Colonic mucosa (tissue), 4 donors: ENCODE data around the gene TOR2A. TPM values are rescaled to one million over a fixed set of nuclear protein-coding genes. Genes with fewer than 3 reads are reported as not detected.

Source experiments
- DNase-seq: peaks from one replicate; pipeline ENCODE4 v3.0.0-alpha.2; 2020
- H3K27ac ChIP-seq: fragments of 200-600 bp; one replicate; pipeline ENCODE4 v1.8.0; 2021
- H3K27me3 ChIP-seq: fragments of 200-600 bp; one replicate; pipeline ENCODE4 v1.8.0; 2021
- H3K36me3 ChIP-seq: fragments of 200-600 bp; one replicate; pipeline ENCODE4 v1.8.0; 2021
- H3K4me1 ChIP-seq: fragments of 200-600 bp; one replicate; pipeline ENCODE4 v1.8.0; 2021; ENCODE audit warnings: mild to moderate bottlenecking
- H3K4me3 ChIP-seq: fragments of 200-600 bp; one replicate; pipeline ENCODE4 v1.8.0; 2021
- H3K9ac ChIP-seq, 2 donors: one replicate each; pipeline ENCODE4 v1.7.0; 2013; ENCODE audit warnings: control low read depth in 2 of 2, low read depth in 2 of 2, low read length in 2 of 2
- H3K9me3 ChIP-seq: fragments of 200-600 bp; one replicate; pipeline ENCODE4 v1.8.0; 2021
- CTCF ChIP-seq: fragments of 200-600 bp; IDR thresholded peaks from one replicate; pipeline ENCODE4 v1.8.0; 2022; ENCODE audit warnings: antibody characterized with exemption, mild to moderate bottlenecking
- intact Hi-C: fragments of 100-400 bp; cut with DNase I; formaldehyde crosslinking; loops from one replicate; pipeline ENCODE4 v1.14.1; 2022
- total RNA-seq, 2 donors: library from RNA; stranded (reverse); fragmentation: NEBNext Ultra II Directional in 1 of 2; extraction: Animal tissue kit (Norgen Biotek cat#: 25700) in 1 of 2; gene quantifications; one replicate each; pipeline ENCODE4 v1.2.1, GENCODE V29; 2021
- donor health status: healthy.
- donor health status: DM: no; HTN: no; CAD: no.
- donor health status: DM: no; HTN: no; CAD: no.

TOR2A gene
- total RNA-seq, 2 donors from 2014 or later = 25.8 to 29.8 TPM

- Histone ChIP-seq H3K27me3 (no peaks in the 10 kb centered on the region), H3K36me3 (no peaks in the 10 kb centered on the region), H3K4me1 (peaks cover 7% of the 10 kb centered on the region), H3K9me3 (no peaks in the 10 kb centered on the region), H3K4me3 (no peak overlapping the region), H3K9ac (no peak overlapping the region), H3K27ac (no peak overlapping the region)
- TF ChIP-seq CTCF = no peak
- intact Hi-C loops = loop anchor here (10.0 kb wide), 1 partner anchor 227 kb away; no protein-coding TSS in a partner anchor
- DNase-seq = no peak
Observed at GRCh38 chr9:127731938-127732337, 3.2 kb downstream of the TOR2A start.

- no peak for TF ChIP-seq CTCF
- intact Hi-C loops = loop anchor here (10.0 kb wide), 1 partner anchor 226 kb away; no protein-coding TSS in a partner anchor
- H3K27ac ChIP-seq = no peak overlapping the region
- H3K9me3 ChIP-seq = no peaks in the 10 kb centered on the region
- H3K4me1 ChIP-seq = peaks cover 7% of the 10 kb centered on the region
- no peaks in the 10 kb centered on the region for H3K36me3 ChIP-seq
- DNase-seq = no peak
- H3K27me3 ChIP-seq = no peaks in the 10 kb centered on the region
- H3K9ac ChIP-seq = no peak overlapping the region
- H3K4me3 ChIP-seq = no peak overlapping the region
Observed at GRCh38 chr9:127730799-127731410, 4.2 kb downstream of the TOR2A start.

- intact Hi-C loops = loop anchor here (10.0 kb wide), 1 partner anchor 225 kb away; no protein-coding TSS in a partner anchor
- no peak overlapping the region for H3K27ac ChIP-seq
Observed at GRCh38 chr9:127730262-127730661, 4.8 kb downstream of the TOR2A start.

GRCh38 chr9:127729522-127730256 lies 5.4 kb downstream of the TOR2A start:
- intact Hi-C loops = loop anchor here (10.0 kb wide), 1 partner anchor 225 kb away; no protein-coding TSS in a partner anchor
- H3K4me1 ChIP-seq = peaks cover 7% of the 10 kb centered on the region
- H3K4me3 ChIP-seq = no peak overlapping the region
- H3K36me3 ChIP-seq = no peaks in the 10 kb centered on the region
- no peak for TF ChIP-seq CTCF
- no peak overlapping the region for H3K27ac ChIP-seq
- H3K9me3 ChIP-seq = no peaks in the 10 kb centered on the region
- H3K27me3 ChIP-seq = no peaks in the 10 kb centered on the region
- no peak overlapping the region for H3K9ac ChIP-seq
- DNase-seq = no peak

More at GRCh38 chr9:127730262-127730661, 4.8 kb downstream of the TOR2A start:
- Histone ChIP-seq H3K4me3 (no peak overlapping the region), H3K9me3 (no peaks in the 10 kb centered on the region), H3K36me3 (no peaks in the 10 kb centered on the region), H3K4me1 (peaks cover 7% of the 10 kb centered on the region), H3K27me3 (no peaks in the 10 kb centered on the region), H3K9ac (no peak overlapping the region)
- TF ChIP-seq CTCF = no peak
- no peak for DNase-seq

GRCh38 chr9:127728808-127729207 lies 6.3 kb downstream of the TOR2A start:
- H3K9me3 ChIP-seq = no peaks in the 10 kb centered on the region
- no peak for TF ChIP-seq CTCF
- intact Hi-C loops = no loop called here
- no peak overlapping the region for H3K4me3 ChIP-seq
- DNase-seq = no peak
- H3K9ac ChIP-seq = no peak overlapping the region
- no peaks in the 10 kb centered on the region for H3K36me3 ChIP-seq
- H3K27ac ChIP-seq = no peak overlapping the region
- H3K4me1 ChIP-seq = peaks cover under 1% of the 10 kb centered on the region
- H3K27me3 ChIP-seq = no peaks in the 10 kb centered on the region
